Tibial nerve (tissue), 4 donors: ENCODE results near the gene KLHDC3.

Source experiments
- EP300 ChIP-seq, 2 donors: sonication (generic); formaldehyde crosslinking; IDR thresholded peaks; one replicate each; pipeline ENCODE4 v1.6.1; 2017; ENCODE audit warnings: antibody characterized with exemption in 2 of 2, mild to moderate bottlenecking in 1 of 2
- POLR2A ChIP-seq, 2 donors: fragments of 450-650 bp; IDR thresholded peaks; one replicate each; pipeline ENCODE4 v1.6.1; 2017; ENCODE audit warnings: antibody characterized with exemption in 2 of 2, mild to moderate bottlenecking in 2 of 2, moderate library complexity in 2 of 2
- TF ChIP-seq, protein P1 (sequence below), 5 experiments: fragments of 200-600 bp in 3 of 5; fragments of 450-650 bp in 2 of 5; sonication (generic) in 3 of 5; IDR thresholded peaks; one replicate each; pipeline ENCODE4 v1.5.1; 2016 to 2019; ENCODE audit warnings: antibody characterized with exemption in 5 of 5, mild to moderate bottlenecking in 3 of 5, moderate library complexity in 2 of 5

DNA sequence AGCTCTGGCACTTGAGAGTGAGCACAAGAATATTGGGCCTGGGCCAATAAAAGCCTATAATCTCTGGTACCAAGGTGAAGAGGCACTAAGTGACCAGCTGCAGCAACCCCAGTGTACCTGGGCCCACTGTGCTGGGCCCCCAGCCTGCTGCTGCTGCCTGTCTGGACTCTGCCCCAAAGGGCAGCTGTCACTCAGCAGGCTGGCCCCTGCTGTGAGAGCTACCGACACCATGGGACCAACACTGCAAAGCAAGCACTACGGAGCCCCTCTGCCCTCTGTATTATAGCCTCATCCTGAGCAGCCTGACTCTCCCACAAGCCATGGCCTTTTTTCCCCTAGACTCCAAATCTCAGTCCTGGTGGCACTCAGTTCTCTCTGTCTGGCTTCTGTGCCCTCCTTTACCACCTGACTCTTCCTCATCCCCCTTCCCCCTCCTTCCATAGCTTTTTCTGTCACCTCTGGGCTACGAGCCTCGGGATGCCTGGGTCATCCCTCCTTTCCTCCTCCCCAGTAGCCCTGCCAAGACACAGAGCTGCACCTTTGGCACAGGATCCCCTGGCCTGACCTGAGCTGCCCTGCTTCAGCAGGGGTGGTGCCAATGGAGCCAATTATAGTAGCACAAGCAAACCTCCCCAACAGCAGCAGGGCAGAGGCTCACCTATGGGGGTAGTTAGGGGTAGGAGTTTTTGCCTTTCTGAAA, 21.6 kb downstream of the KLHDC3 start:
- TF ChIP-seq, protein P1, sequence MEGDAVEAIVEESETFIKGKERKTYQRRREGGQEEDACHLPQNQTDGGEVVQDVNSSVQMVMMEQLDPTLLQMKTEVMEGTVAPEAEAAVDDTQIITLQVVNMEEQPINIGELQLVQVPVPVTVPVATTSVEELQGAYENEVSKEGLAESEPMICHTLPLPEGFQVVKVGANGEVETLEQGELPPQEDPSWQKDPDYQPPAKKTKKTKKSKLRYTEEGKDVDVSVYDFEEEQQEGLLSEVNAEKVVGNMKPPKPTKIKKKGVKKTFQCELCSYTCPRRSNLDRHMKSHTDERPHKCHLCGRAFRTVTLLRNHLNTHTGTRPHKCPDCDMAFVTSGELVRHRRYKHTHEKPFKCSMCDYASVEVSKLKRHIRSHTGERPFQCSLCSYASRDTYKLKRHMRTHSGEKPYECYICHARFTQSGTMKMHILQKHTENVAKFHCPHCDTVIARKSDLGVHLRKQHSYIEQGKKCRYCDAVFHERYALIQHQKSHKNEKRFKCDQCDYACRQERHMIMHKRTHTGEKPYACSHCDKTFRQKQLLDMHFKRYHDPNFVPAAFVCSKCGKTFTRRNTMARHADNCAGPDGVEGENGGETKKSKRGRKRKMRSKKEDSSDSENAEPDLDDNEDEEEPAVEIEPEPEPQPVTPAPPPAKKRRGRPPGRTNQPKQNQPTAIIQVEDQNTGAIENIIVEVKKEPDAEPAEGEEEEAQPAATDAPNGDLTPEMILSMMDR (IDR thresholded peaks at IDR 0.05): no peak
- TF ChIP-seq POLR2A (IDR thresholded peaks at IDR 0.05) (no peak), EP300 (IDR thresholded peaks at IDR 0.05) (no peak)
